ENCODE data around the gene LINGO3.
"Not testable (repeated sequence)": the region's sequence is repeated elsewhere in the genome, so short reads cannot be mapped to it uniquely, and the experiment has no call there.

LINGO3 gene

GRCh38 chr19:2308114-2308556, at the start of gene LINGO3:
Gene LINGO3, minus strand, starts transcription at chr19:2308154. Its CDS starts 16,378 bp downstream, at chr19:2291776.
- no peak for DNase-seq

GRCh38 chr19:2356036-2356646, 48.2 kb upstream of the LINGO3 start:
- DNase-seq: no peak

GRCh38 chr19:2355168-2356035, 47.4 kb upstream of the LINGO3 start:
- DNase-seq: no peak

- no peak for DNase-seq
Observed at GRCh38 chr19:2354670-2355069, 46.7 kb upstream of the LINGO3 start.

GRCh38 chr19:2353887-2354592, 46.1 kb upstream of the LINGO3 start:
- DNase-seq: no peak

GRCh38 chr19:2353159-2353886, 45.4 kb upstream of the LINGO3 start:
- DNase-seq: no peak

GRCh38 chr19:2352121-2352520, 44.2 kb upstream of the LINGO3 start:
- no peak for DNase-seq

GRCh38 chr19:2351591-2351990, 43.6 kb upstream of the LINGO3 start:
- no peak for DNase-seq

GRCh38 chr19:2350656-2351055, 42.7 kb upstream of the LINGO3 start:
- no peak for DNase-seq

GRCh38 chr19:2349818-2350217, 41.9 kb upstream of the LINGO3 start:
- not testable (repeated sequence) for DNase-seq

GRCh38 chr19:2345794-2346663, 38.1 kb upstream of the LINGO3 start:
- DNase-seq: no peak

GRCh38 chr19:2345076-2345475, 37.1 kb upstream of the LINGO3 start:
- no peak for DNase-seq

- DNase-seq: no peak
Observed at GRCh38 chr19:2344381-2344870, 36.5 kb upstream of the LINGO3 start.

GRCh38 chr19:2343289-2343982, 35.5 kb upstream of the LINGO3 start:
- no peak for DNase-seq

- no peak for DNase-seq
Observed at GRCh38 chr19:2342656-2343288, 34.8 kb upstream of the LINGO3 start.

GRCh38 chr19:2341982-2342381, 34.0 kb upstream of the LINGO3 start:
- DNase-seq: no peak

- DNase-seq: no peak
Observed at GRCh38 chr19:2341244-2341751, 33.3 kb upstream of the LINGO3 start.

- no peak for DNase-seq
Observed at GRCh38 chr19:2340496-2341243, 32.7 kb upstream of the LINGO3 start.

GRCh38 chr19:2339644-2340310, 31.8 kb upstream of the LINGO3 start:
- DNase-seq: no peak

Data from amniotic stem cell (primary cell).